ENCODE results near the gene FXYD7. TPM values are rescaled to one million over a fixed set of nuclear protein-coding genes. Genes with fewer than 3 reads are reported as not detected.
A peak's percentile ranks its signal among the peaks of the same experiment; 100 is the strongest.

Gene FXYD7
- 0.61 TPM for total RNA-seq
- long read RNA-seq, partial matches to known transcripts = 0 of 2 reads
- long read RNA-seq, other reads (novel, unspliced or antisense) = 2 of 2 reads

GRCh38 chr19:35143231-35143715 lies at the start of gene FXYD7:
Gene FXYD7 (plus strand): TSS chr19:35143255. CDS start chr19:35143334, 79 bp downstream.
- no peaks in the 10 kb centered on the region for H3K9me3 ChIP-seq
- no peak for ATAC-seq
- TF ChIP-seq, protein P1, sequence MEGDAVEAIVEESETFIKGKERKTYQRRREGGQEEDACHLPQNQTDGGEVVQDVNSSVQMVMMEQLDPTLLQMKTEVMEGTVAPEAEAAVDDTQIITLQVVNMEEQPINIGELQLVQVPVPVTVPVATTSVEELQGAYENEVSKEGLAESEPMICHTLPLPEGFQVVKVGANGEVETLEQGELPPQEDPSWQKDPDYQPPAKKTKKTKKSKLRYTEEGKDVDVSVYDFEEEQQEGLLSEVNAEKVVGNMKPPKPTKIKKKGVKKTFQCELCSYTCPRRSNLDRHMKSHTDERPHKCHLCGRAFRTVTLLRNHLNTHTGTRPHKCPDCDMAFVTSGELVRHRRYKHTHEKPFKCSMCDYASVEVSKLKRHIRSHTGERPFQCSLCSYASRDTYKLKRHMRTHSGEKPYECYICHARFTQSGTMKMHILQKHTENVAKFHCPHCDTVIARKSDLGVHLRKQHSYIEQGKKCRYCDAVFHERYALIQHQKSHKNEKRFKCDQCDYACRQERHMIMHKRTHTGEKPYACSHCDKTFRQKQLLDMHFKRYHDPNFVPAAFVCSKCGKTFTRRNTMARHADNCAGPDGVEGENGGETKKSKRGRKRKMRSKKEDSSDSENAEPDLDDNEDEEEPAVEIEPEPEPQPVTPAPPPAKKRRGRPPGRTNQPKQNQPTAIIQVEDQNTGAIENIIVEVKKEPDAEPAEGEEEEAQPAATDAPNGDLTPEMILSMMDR (IDR thresholded peaks at IDR 0.05) = peak; percentile 21
- peak within 1 kb of the TSS; percentile 1 for H3K4me3 ChIP-seq
- peaks cover 12% of the 10 kb centered on the region for H3K27me3 ChIP-seq
- intact Hi-C loops (cut with DNase I) = no loop called here
- DNase-seq = no peak
- H3K27ac ChIP-seq = no peak within 1 kb of the TSS
- H3K36me3 ChIP-seq = no peaks in the 10 kb centered on the region
- peaks cover 17% of the 10 kb centered on the region for H3K4me1 ChIP-seq

DNA sequence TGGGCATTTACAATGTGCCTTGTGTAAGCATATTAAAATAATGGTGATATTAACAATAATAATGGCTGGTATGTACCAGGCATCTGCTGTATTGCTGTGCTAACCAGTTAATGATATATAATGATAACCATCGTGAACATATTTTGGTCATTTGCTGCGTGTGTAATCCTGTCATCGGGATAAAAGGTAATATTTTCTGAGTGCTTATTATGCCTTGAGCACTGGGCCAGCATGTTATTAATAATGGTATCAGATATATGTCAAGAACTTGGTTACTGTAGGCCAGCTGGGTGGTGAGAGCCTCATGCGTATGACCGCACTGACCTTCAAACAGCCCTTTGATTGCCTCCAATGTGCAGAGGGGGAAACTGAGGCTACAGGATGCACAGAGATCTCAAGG lies 49.6 kb upstream of the FXYD7 start:
- no peak for DNase-seq
- ATAC-seq = no peak
- Histone ChIP-seq H3K27me3 (peaks cover 11% of the 10 kb centered on the region), H3K27ac (no peak overlapping the region), H3K9me3 (no peaks in the 10 kb centered on the region), H3K4me3 (no peak overlapping the region), H3K4me1 (peaks cover 4% of the 10 kb centered on the region), H3K36me3 (no peaks in the 10 kb centered on the region)
- intact Hi-C loops (cut with DNase I) = no loop called here
- TF ChIP-seq, protein P1 (IDR thresholded peaks at IDR 0.05) = no peak

DNA sequence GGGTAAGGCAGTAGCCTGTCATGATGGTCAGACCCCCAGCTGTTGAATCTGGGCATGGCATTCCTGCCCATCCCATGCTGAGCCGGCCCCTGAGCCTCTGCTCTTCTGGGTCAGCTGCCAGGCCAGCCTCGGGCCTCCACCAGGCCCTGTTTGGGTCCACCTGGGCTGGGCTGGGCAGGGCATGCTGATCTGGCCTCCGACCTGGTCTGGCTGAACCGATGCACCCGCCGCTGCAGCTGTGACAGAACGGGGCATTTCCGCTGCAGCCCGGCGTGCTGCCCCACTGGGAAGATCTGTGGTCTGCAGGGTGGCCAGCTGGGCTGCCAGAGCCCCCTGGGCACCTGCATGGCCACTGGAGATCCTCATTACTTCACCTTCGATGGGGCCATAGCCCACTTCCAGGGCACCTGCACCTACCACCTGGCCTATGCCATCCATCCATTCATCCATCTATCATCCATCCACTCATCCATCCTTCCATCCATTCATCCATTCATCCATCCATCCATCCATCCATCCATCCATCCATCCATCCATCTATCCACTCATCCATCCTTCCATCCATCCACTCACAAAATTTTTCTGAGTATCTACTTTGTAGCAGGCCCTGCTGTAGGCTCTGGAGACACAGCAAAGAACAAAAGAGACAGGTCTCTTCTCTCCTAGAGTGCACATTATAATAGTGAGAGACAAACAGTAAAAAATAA lies 49.0 kb upstream of the FXYD7 start:
- H3K4me3 ChIP-seq = no peak overlapping the region
- no peaks in the 10 kb centered on the region for H3K9me3 ChIP-seq
- peaks cover 11% of the 10 kb centered on the region for H3K27me3 ChIP-seq
- no peaks in the 10 kb centered on the region for H3K36me3 ChIP-seq
- ATAC-seq = no peak
- TF ChIP-seq, protein P1 (IDR thresholded peaks at IDR 0.05) = no peak
- peaks cover 4% of the 10 kb centered on the region for H3K4me1 ChIP-seq
- intact Hi-C loops (cut with DNase I) = no loop called here
- DNase-seq = no peak
- H3K27ac ChIP-seq = no peak overlapping the region

DNA sequence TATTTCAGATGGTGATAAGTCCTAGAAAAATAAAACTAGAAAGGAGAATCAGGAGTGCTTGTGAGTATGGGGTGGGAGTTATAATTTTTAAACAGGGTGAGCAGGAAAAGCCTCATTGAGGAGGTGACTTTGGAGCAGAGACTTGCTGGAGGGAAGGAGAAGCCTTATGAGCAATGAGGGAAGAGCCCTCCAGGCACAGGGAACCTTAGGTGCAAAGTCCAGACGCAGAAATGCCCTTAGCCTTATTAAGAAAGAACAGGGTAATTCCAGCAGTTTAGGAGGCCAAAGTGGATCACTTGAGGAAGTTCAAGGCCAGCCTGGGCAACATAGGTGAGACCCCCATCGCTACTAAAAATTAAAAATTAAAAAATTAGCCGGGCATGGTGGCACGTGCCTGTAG lies 48.4 kb upstream of the FXYD7 start:
- H3K4me1 ChIP-seq = peaks cover 4% of the 10 kb centered on the region
- TF ChIP-seq, protein P1 (IDR thresholded peaks at IDR 0.05) = no peak
- ATAC-seq = no peak
- H3K27me3 ChIP-seq = peaks cover 11% of the 10 kb centered on the region
- DNase-seq = no peak
- no peaks in the 10 kb centered on the region for H3K36me3 ChIP-seq
- H3K4me3 ChIP-seq = no peak overlapping the region
- no peaks in the 10 kb centered on the region for H3K9me3 ChIP-seq
- intact Hi-C loops (cut with DNase I) = no loop called here
- no peak overlapping the region for H3K27ac ChIP-seq

- intact Hi-C loops (cut with DNase I) = no loop called here
- ATAC-seq (no peak), DNase-seq (no peak)
- Histone ChIP-seq H3K9me3 (no peaks in the 10 kb centered on the region), H3K27ac (no peak overlapping the region), H3K27me3 (peaks cover 8% of the 10 kb centered on the region), H3K36me3 (no peaks in the 10 kb centered on the region), H3K4me3 (no peak overlapping the region), H3K4me1 (peaks cover 2% of the 10 kb centered on the region)
- TF ChIP-seq, protein P1 (IDR thresholded peaks at IDR 0.05) = no peak
Measured at GRCh38 chr19:35095667-35096368, 47.2 kb upstream of the FXYD7 start.

All from upper lobe of right lung (tissue), 1 donor.